ENCODE data around the gene TMEM52.

The TMEM52 gene

GRCh38 chr1:1929102-1929638 lies 10.1 kb upstream of the TMEM52 start (continued):
- TF ChIP-seq HOXD13 (CRISPR knock-in tag; IDR thresholded peaks at IDR 0.05; ENCODE audit: borderline replicate concordance) (no peak), ZNF211 (tag by site-specific recombination; IDR thresholded peaks at IDR 0.05; ENCODE audit: low read depth) (no peak), ZNF544 (tag by site-specific recombination; IDR thresholded peaks at IDR 0.05) (no peak), ZNF214 (tag by site-specific recombination; IDR thresholded peaks at IDR 0.05; ENCODE audit: borderline replicate concordance) (no peak), SCRT1 (tag by site-specific recombination; IDR thresholded peaks at IDR 0.05; ENCODE audit: borderline replicate concordance) (no peak), ZNF404 (tag by site-specific recombination; IDR thresholded peaks at IDR 0.05) (no peak), FEZF1 (tag by site-specific recombination; IDR thresholded peaks at IDR 0.05) (no peak)
- TF ChIP-seq, protein P1, sequence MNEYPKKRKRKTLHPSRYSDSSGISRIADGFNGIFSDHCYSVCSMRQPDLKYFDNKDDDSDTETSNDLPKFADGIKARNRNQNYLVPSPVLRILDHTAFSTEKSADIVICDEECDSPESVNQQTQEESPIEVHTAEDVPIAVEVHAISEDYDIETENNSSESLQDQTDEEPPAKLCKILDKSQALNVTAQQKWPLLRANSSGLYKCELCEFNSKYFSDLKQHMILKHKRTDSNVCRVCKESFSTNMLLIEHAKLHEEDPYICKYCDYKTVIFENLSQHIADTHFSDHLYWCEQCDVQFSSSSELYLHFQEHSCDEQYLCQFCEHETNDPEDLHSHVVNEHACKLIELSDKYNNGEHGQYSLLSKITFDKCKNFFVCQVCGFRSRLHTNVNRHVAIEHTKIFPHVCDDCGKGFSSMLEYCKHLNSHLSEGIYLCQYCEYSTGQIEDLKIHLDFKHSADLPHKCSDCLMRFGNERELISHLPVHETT (tag by site-specific recombination; IDR thresholded peaks at IDR 0.05): no peak
- TF ChIP-seq, protein P2, sequence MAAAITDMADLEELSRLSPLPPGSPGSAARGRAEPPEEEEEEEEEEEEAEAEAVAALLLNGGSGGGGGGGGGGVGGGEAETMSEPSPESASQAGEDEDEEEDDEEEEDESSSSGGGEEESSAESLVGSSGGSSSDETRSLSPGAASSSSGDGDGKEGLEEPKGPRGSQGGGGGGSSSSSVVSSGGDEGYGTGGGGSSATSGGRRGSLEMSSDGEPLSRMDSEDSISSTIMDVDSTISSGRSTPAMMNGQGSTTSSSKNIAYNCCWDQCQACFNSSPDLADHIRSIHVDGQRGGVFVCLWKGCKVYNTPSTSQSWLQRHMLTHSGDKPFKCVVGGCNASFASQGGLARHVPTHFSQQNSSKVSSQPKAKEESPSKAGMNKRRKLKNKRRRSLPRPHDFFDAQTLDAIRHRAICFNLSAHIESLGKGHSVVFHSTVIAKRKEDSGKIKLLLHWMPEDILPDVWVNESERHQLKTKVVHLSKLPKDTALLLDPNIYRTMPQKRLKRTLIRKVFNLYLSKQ (tag by site-specific recombination; IDR thresholded peaks at IDR 0.05; ENCODE audit: borderline replicate concordance): no peak

- Histone ChIP-seq H3K36me3 (ENCODE audit: control insufficient read depth in 2 of 2, insufficient read depth in 1 of 2, low read length in 2 of 2) (no peaks in the 10 kb centered on the region), H3K27ac (ENCODE audit: extremely low read depth, low read depth, low read length) (no peak overlapping the region), H3K9me3 (ENCODE audit: control insufficient read depth, insufficient read depth, low read depth, low read length) (no peaks in the 10 kb centered on the region), H3K4me1 (ENCODE audit: control insufficient read depth, insufficient read depth, low read length) (no peaks in the 10 kb centered on the region), H3K4me3 (ENCODE audit: low read depth, low read length) (no peak overlapping the region)
- TF ChIP-seq, protein P3, sequence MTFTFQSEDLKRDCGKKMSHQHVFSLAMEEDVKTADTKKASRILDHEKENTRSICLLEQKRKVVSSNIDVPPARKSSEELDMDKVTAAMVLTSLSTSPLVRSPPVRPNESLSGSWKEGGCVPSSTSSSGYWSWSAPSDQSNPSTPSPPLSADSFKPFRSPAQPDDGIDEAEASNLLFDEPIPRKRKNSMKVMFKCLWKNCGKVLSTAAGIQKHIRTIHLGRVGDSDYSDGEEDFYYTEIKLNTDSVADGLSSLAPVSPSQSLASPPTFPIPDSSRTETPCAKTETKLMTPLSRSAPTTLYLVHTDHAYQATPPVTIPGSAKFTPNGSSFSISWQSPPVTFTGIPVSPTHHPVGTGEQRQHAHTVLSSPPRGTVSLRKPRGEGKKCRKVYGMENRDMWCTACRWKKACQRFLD (tag by site-specific recombination; IDR thresholded peaks at IDR 0.05): no peak
- TF ChIP-seq ZNF626 (tag by site-specific recombination; IDR thresholded peaks at IDR 0.05) (no peak), ZNF48 (tag by site-specific recombination; IDR thresholded peaks at IDR 0.05) (no peak), ZNF223 (tag by site-specific recombination; IDR thresholded peaks at IDR 0.05) (no peak), PRDM4 (tag by site-specific recombination; IDR thresholded peaks at IDR 0.05) (no peak), ZSCAN23 (tag by site-specific recombination; IDR thresholded peaks at IDR 0.05) (no peak)
- TF ChIP-seq, protein P4, sequence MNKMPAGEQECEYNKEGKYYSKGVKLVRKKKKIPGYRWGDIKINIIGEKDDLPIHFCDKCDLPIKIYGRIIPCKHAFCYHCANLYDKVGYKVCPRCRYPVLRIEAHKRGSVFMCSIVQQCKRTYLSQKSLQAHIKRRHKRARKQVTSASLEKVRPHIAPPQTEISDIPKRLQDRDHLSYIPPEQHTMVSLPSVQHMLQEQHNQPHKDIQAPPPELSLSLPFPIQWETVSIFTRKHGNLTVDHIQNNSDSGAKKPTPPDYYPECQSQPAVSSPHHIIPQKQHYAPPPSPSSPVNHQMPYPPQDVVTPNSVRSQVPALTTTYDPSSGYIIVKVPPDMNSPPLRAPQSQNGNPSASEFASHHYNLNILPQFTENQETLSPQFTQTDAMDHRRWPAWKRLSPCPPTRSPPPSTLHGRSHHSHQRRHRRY (tag by site-specific recombination; IDR thresholded peaks at IDR 0.05): no peak
- CTCF ChIA-PET: no interaction called here
- POLR2A ChIA-PET: no interaction called here
Measured at GRCh38 chr1:1928231-1929101, 9.4 kb upstream of the TMEM52 start.
